H1 (cell line): ENCODE data around the gene INPPL1. TPM values are rescaled to one million over a fixed set of nuclear protein-coding genes. Genes with fewer than 3 reads are reported as not detected.

Source experiments
- ASH2L ChIP-seq: fragments of 200-600, 300-600 bp; sonication (generic); IDR thresholded peaks from one replicate; pipeline ENCODE4 v1.7.1; 2017; ENCODE audit warnings: low read length
- CREB1 ChIP-seq: IDR thresholded peaks from 2 replicates; pipeline ENCODE4 v1.6.1; 2012; ENCODE audit warnings: inconsistent platforms
- EGR1 ChIP-seq: IDR thresholded peaks from 2 replicates; pipeline ENCODE4 v1.6.1; 2011; ENCODE audit warnings: low read depth, low read length, borderline replicate concordance
- JUND ChIP-seq: IDR thresholded peaks from 2 replicates; pipeline ENCODE4 v1.6.1; 2011; ENCODE audit warnings: mild to moderate bottlenecking, improper control_type of control experiment, low read length
- NANOG ChIP-seq: IDR thresholded peaks from 2 replicates; pipeline ENCODE4 v1.6.1; 2011; ENCODE audit warnings: low read length, low read depth, mild to moderate bottlenecking, inconsistent platforms; ENCODE audit not compliant: insufficient read depth, poor library complexity, severe bottlenecking
- RAD21 ChIP-seq, 2 experiments: IDR thresholded peaks in 1 of 2; conservative IDR thresholded peaks in 1 of 2; 2 replicates each; pipeline ENCODE4 v1.6.1; 2011; ENCODE audit warnings: low read depth in 2 of 2, low read length in 2 of 2, improper control_type of control experiment in 1 of 2, inconsistent platforms in 1 of 2, mild to moderate bottlenecking in 1 of 2, moderate library complexity in 1 of 2
- SP4 ChIP-seq: IDR thresholded peaks from 2 replicates; pipeline ENCODE4 v1.6.1; 2012; ENCODE audit warnings: low read length, inconsistent platforms
- TAF1 ChIP-seq: IDR thresholded peaks from 2 replicates; pipeline ENCODE4 v1.6.1; 2011; ENCODE audit warnings: mild to moderate bottlenecking, low read depth, low read length
- TAF7 ChIP-seq: optimal IDR thresholded peaks from 2 replicates; pipeline ENCODE3; 2011; ENCODE audit warnings: low read depth, mild to moderate bottlenecking, inconsistent platforms, low read length, moderate library complexity, borderline replicate concordance
- polyA plus RNA-seq, 7 experiments: library from polyadenylated mRNA; depleted of rRNA in 3 of 7; stranded (reverse) in 5 of 7; unstranded in 2 of 7; fragments of >200 nt in 5 of 7; fragments of 200-250 nt in 2 of 7; gene quantifications; 1 replicate in 5 of 7; 2 replicates in 1 of 7; 4 replicates in 1 of 7; pipeline versions ENCODE4 v1.2.1 to v1.2.3, GENCODE V29; 2011 to 2013; ENCODE audit warnings: missing spikeins in 2 of 7, mixed read lengths in 2 of 7
- total RNA-seq: library from RNA; stranded (reverse); fragmentation: NEBNext Ultra II Directional; extraction: Animal tissue kit (Norgen Biotek cat#: 25700); gene quantifications from 2 replicates; pipeline ENCODE4 v1.2.1, GENCODE V29; 2021
- TF ChIP-seq, protein P1 (sequence below): IDR thresholded peaks from 2 replicates; pipeline ENCODE4 v1.6.1; 2011; ENCODE audit warnings: low read length, improper control_type of control experiment

The INPPL1 gene
- total and polyA plus RNA-seq, 2 of the 8 experiments (the other 6 are each of a cell fraction or from before 2014, with no cell fraction given): 54.5 to 79.5 TPM

- TF ChIP-seq, protein P1, sequence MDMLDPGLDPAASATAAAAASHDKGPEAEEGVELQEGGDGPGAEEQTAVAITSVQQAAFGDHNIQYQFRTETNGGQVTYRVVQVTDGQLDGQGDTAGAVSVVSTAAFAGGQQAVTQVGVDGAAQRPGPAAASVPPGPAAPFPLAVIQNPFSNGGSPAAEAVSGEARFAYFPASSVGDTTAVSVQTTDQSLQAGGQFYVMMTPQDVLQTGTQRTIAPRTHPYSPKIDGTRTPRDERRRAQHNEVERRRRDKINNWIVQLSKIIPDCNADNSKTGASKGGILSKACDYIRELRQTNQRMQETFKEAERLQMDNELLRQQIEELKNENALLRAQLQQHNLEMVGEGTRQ: no peak
- TF ChIP-seq TAF1 (peak; percentile 49; the same call in 1 of the 2 replicates), CREB1 (peak; percentile 66), RAD21 (IDR thresholded peaks at IDR 0.05 in 1 of 2, conservative IDR thresholded peaks at IDR 0.05 in 1 of 2; ENCODE audit: low read depth in 2 of 2, low read length in 2 of 2) (peak; percentile 74 to 81), TAF7 (no peak), JUND (peak; percentile 80; the same call in 1 of the 2 replicates), NANOG (no peak), EGR1 (no peak), SP4 (0 out of 2 replicates have a peak, but pooled peaks have one; percentile 64), ASH2L (peak; percentile 72)
- TF ChIP-seq, all 59 proteins: peak for 14
Observed at GRCh38 chr11:72238040-72238450, 13.5 kb downstream of the INPPL1 start (continued).
